ENCODE measurements around the gene NDUFS8.
A peak's percentile ranks its signal among the peaks of the same experiment; 100 is the strongest.

The NDUFS8 gene

DNA sequence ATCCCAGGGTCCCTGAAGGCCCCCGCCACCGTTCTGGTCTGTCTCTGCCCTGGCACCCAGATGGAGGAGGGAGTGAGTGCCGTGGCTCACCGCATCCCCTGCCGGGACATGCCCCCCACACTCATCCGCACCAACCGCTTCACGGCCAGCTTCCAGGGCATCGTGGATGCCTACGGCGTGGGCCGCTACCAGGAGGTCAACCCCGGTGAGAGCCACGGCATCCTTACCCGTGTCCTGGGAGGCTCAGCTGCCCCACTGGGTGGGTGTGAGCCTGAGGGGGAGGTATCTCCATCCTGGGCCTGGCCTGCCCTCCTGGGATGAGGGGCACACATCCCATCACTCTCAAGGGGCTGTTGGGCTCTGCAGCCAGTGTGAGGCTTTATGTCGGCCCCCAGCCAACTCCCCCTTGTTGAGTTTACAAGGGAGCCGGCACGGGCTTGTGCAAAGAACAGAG lies 14.4 kb downstream of the NDUFS8 start:
- H3K27ac ChIP-seq: no peak overlapping the region
- no peaks in the 10 kb centered on the region for H3K27me3 ChIP-seq
- H3K9me3 ChIP-seq: no peaks in the 10 kb centered on the region
- peaks cover 17% of the 10 kb centered on the region in 2 experiments for H3K4me1 ChIP-seq (ENCODE audit: control insufficient read depth in 1 of 2, insufficient read depth in 1 of 2, low read depth in 1 of 2, low read length in 1 of 2)
- TF ChIP-seq, protein P1, sequence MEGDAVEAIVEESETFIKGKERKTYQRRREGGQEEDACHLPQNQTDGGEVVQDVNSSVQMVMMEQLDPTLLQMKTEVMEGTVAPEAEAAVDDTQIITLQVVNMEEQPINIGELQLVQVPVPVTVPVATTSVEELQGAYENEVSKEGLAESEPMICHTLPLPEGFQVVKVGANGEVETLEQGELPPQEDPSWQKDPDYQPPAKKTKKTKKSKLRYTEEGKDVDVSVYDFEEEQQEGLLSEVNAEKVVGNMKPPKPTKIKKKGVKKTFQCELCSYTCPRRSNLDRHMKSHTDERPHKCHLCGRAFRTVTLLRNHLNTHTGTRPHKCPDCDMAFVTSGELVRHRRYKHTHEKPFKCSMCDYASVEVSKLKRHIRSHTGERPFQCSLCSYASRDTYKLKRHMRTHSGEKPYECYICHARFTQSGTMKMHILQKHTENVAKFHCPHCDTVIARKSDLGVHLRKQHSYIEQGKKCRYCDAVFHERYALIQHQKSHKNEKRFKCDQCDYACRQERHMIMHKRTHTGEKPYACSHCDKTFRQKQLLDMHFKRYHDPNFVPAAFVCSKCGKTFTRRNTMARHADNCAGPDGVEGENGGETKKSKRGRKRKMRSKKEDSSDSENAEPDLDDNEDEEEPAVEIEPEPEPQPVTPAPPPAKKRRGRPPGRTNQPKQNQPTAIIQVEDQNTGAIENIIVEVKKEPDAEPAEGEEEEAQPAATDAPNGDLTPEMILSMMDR (IDR thresholded peaks at IDR 0.05): no peak
- H3K36me3 ChIP-seq: peaks cover 95% of the 10 kb centered on the region
- no peak overlapping the region for H3K4me3 ChIP-seq (ENCODE audit: low read depth in 1 of 2, low read length in 1 of 2)

DNA sequence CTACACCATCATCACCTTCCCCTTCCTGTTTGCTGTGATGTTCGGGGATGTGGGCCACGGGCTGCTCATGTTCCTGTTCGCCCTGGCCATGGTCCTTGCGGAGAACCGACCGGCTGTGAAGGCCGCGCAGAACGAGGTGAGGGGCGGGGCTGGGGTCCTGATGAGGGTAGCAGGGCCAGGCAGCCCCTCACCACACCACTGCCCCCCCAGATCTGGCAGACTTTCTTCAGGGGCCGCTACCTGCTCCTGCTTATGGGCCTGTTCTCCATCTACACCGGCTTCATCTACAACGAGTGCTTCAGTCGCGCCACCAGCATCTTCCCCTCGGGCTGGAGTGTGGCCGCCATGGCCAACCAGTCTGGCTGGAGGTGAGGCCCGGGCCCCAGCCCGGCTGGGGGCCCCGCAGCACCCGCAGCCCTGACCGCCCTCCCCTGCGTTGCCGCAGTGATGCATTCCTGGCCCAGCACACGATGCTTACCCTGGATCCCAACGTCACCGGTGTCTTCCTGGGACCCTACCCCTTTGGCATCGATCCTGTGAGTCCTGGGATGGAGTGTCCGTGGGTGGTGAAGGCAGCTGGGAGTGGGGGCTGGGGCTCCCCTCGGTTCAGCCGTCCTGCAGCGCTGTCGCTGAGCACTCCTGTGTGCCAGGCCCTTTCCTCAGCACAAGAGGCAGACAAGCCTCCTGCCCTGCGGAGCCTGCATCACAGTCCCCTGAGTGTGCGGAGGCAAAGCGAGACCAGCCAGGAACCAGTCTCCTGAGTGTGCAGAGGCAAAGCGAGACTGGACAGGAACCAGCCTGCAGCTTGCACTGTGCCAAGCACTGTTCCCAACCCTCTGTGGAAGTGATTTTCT lies 17.2 kb downstream of the NDUFS8 start:
- Histone ChIP-seq H3K27ac (no peak overlapping the region), H3K36me3 (peaks cover 100% of the 10 kb centered on the region), H3K4me1 (ENCODE audit: control insufficient read depth in 1 of 2, insufficient read depth in 1 of 2, low read depth in 1 of 2, low read length in 1 of 2) (no peaks in the 10 kb centered on the region), H3K9me3 (no peaks in the 10 kb centered on the region), H3K27me3 (no peaks in the 10 kb centered on the region), H3K4me3 (ENCODE audit: low read depth in 1 of 2, low read length in 1 of 2) (no peak overlapping the region)
- TF ChIP-seq, protein P1 (IDR thresholded peaks at IDR 0.05): no peak

DNA sequence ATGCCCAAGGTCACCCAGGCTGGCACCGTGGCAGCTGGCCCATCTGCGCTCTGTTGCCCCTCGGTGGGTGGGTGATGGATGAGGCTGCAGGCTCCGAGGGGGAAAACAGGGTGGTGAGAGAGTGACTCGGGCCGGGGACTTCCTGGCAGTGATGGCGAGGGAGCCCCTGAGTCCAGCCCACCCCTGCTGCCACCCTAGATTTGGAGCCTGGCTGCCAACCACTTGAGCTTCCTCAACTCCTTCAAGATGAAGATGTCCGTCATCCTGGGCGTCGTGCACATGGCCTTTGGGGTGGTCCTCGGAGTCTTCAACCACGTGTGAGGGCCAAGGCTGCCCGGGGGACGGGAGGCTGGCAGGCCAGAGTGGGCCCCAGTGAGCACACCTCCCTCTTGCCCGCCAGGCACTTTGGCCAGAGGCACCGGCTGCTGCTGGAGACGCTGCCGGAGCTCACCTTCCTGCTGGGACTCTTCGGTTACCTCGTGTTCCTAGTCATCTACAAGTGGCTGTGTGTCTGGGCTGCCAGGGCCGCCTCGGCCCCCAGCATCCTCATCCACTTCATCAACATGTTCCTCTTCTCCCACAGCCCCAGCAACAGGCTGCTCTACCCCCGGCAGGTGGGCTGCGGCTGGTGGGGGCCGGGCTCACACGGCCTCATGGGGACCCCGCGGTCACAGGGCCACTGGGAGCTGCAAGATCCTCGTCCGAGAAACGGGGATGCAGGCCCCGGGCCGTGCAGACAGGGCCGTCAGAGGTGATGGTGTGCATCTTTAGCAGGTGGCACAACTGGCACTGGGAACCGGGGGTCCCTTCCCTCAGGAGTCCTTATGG lies 18.4 kb downstream of the NDUFS8 start:
- no peaks in the 10 kb centered on the region for H3K9me3 ChIP-seq
- no peak overlapping the region for H3K4me3 ChIP-seq (ENCODE audit: low read depth in 1 of 2, low read length in 1 of 2)
- H3K27ac ChIP-seq: no peak overlapping the region
- H3K4me1 ChIP-seq (ENCODE audit: control insufficient read depth in 1 of 2, insufficient read depth in 1 of 2, low read depth in 1 of 2, low read length in 1 of 2): no peaks in the 10 kb centered on the region
- H3K36me3 ChIP-seq: peaks cover 100% of the 10 kb centered on the region
- TF ChIP-seq, protein P1 (IDR thresholded peaks at IDR 0.05): no peak
- H3K27me3 ChIP-seq: no peaks in the 10 kb centered on the region

DNA sequence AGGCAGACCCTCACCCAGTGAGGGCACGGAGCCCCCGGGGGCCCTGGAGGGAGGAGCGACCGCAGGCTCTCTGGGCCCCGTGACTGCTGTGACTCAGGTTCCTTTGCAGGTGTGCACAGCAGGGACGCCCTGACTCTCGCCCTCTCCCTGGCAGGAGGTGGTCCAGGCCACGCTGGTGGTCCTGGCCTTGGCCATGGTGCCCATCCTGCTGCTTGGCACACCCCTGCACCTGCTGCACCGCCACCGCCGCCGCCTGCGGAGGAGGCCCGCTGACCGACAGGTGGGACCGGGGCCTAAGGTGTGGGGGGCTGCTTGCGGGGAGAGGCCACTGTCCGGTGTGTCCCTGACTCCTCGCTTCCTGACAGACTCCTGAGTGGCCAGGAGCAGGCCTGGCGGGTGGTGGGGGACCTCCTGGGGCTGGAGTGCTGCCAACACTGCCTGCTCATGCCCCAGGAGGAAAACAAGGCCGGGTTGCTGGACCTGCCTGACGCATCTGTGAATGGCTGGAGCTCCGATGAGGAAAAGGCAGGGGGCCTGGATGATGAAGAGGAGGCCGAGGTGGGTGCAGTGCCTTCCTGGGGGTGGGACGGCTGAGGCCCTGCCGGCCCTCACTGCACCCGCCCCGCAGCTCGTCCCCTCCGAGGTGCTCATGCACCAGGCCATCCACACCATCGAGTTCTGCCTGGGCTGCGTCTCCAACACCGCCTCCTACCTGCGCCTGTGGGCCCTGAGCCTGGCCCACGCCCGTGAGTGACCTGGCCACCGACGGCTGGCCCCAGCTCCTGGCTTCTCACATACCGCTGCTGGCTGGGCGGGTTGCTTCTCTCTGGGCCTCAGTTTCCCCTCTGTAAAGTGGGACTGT lies 19.3 kb downstream of the NDUFS8 start:
- H3K9me3 ChIP-seq: no peaks in the 10 kb centered on the region
- H3K36me3 ChIP-seq: peaks cover 100% of the 10 kb centered on the region
- H3K4me1 ChIP-seq (ENCODE audit: control insufficient read depth in 1 of 2, insufficient read depth in 1 of 2, low read depth in 1 of 2, low read length in 1 of 2): no peaks in the 10 kb centered on the region
- H3K27ac ChIP-seq: no peak overlapping the region
- H3K4me3 ChIP-seq (ENCODE audit: low read depth in 1 of 2, low read length in 1 of 2): no peak overlapping the region
- TF ChIP-seq, protein P1 (IDR thresholded peaks at IDR 0.05): no peak
- H3K27me3 ChIP-seq: no peaks in the 10 kb centered on the region

DNA sequence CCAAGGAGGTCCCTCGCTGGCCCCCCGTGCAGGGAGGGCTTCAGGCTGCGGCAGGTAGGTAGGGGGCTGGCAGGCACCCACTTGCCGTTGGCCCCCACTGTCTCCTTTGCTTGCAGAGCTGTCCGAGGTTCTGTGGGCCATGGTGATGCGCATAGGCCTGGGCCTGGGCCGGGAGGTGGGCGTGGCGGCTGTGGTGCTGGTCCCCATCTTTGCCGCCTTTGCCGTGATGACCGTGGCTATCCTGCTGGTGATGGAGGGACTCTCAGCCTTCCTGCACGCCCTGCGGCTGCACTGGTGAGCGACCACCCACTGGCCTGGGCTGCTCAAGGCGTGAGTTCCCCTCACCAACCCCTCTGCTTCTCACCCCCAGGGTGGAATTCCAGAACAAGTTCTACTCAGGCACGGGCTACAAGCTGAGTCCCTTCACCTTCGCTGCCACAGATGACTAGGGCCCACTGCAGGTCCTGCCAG lies 19.9 kb downstream of the NDUFS8 start:
- no peaks in the 10 kb centered on the region for H3K27me3 ChIP-seq
- no peaks in the 10 kb centered on the region for H3K4me1 ChIP-seq (ENCODE audit: control insufficient read depth in 1 of 2, insufficient read depth in 1 of 2, low read depth in 1 of 2, low read length in 1 of 2)
- TF ChIP-seq, protein P1 (IDR thresholded peaks at IDR 0.05): no peak
- H3K9me3 ChIP-seq: no peaks in the 10 kb centered on the region
- H3K27ac ChIP-seq: peak overlapping the region; percentile 56
- H3K36me3 ChIP-seq: peaks cover 96% of the 10 kb centered on the region
- no peak overlapping the region for H3K4me3 ChIP-seq (ENCODE audit: low read depth in 1 of 2, low read length in 1 of 2)
